ENCODE measurements around the gene TXNL1. TPM values are rescaled to one million over a fixed set of nuclear protein-coding genes. Genes with fewer than 3 reads are reported as not detected.

The TXNL1 gene
- total and polyA plus RNA-seq, 2 of the 13 experiments (the other 11 are each of a cell fraction or from before 2014, with no cell fraction given): 41.9 to 73.1 TPM

GRCh38 chr18:56672391-56672790 is 34.0 kb upstream of the TXNL1 start:
- Histone ChIP-seq H3K9ac (ENCODE audit: insufficient read depth, low read depth, low read length) (no peak overlapping the region), H4K20me1 (ENCODE audit: insufficient read depth, low read length) (no peaks in the 10 kb centered on the region), H3K4me1 (ENCODE audit: insufficient read depth, low read length) (0 out of 2 replicates have a peak, but pooled peaks cover 6% of the 10 kb centered on the region), H3K9me3 (ENCODE audit: low read length) (no peaks in the 10 kb centered on the region), H2AFZ (ENCODE audit: low read length) (no peak overlapping the region), H3K4me3 (replicated peaks in 1 of 3; ENCODE audit: insufficient read depth in 1 of 3, low read depth in 2 of 3, low read length in 3 of 3) (no peak overlapping the region), H3K27me3 (ENCODE audit: control insufficient read depth in 1 of 2, insufficient read depth in 2 of 2, low read length in 2 of 2) (no peaks in the 10 kb centered on the region), H3K36me3 (replicated peaks in 1 of 2; ENCODE audit: control insufficient read depth in 1 of 2, insufficient read depth in 2 of 2, low read length in 2 of 2) (no peaks in the 10 kb centered on the region), H3K79me2 (ENCODE audit: insufficient read depth, low read length) (no peaks in the 10 kb centered on the region), H3K27ac (ENCODE audit: extremely low read length, insufficient read depth, low read length) (no peak overlapping the region), H3K4me2 (ENCODE audit: low read depth, low read length) (no peak overlapping the region)
- intact Hi-C loops (cut with micrococcal nuclease; ENCODE audit: unreplicated experiment) (no loop called here), in situ Hi-C loops (cut with HindIII; ENCODE audit: extremely low pct_ligation_motif_present, low pct_unique_long_range_greater_than_20kb) (no loop called here)
- ATAC-seq: no peak
- no peak for FAIRE-seq
- BruUV-seq (replicated peaks): no TSS peak
- 84% methylated on average over 8 of the region's 8 CpGs for WGBS (ENCODE audit: low lambda C conversion rate)
- DNase-seq (ENCODE audit: low spot score): no peak
- ChIA-PET CTCF (ENCODE audit: low intra/inter-chr PET ratio, low total read pairs) (no interaction called here), POLR2A (no interaction called here)
- TF ChIP-seq AFF4 (CRISPR knock-in tag; IDR thresholded peaks at IDR 0.05) (no peak), NFIC (IDR thresholded peaks at IDR 0.05; ENCODE audit: low read length) (no peak), ZNF260 (CRISPR knock-in tag; IDR thresholded peaks at IDR 0.05; ENCODE audit: borderline replicate concordance, low read depth) (no peak), MTA1 (CRISPR knock-in tag; IDR thresholded peaks at IDR 0.05; ENCODE audit: borderline replicate concordance) (no peak), POLR2AphosphoS5 (IDR thresholded peaks at IDR 0.05; ENCODE audit: low read depth, low read length) (no peak), MBNL3 (CRISPR knock-in tag; conservative IDR thresholded peaks at IDR 0.05) (no peak), MTF2 (CRISPR knock-in tag; IDR thresholded peaks at IDR 0.05; ENCODE audit: borderline replicate concordance) (no peak), MED8 (CRISPR knock-in tag; IDR thresholded peaks at IDR 0.05; ENCODE audit: insufficient replicate concordance) (no peak), ZNF253 (CRISPR knock-in tag; IDR thresholded peaks at IDR 0.05; ENCODE audit: borderline replicate concordance) (no peak), TFE3 (CRISPR knock-in tag; IDR thresholded peaks at IDR 0.05) (no peak), ZNF768 (CRISPR knock-in tag; IDR thresholded peaks at IDR 0.05) (no peak)

All from HepG2 (cell line).